Lower leg skin (tissue), 4 donors: Measurements from ENCODE around the gene CEP104. TPM values are rescaled to one million over a fixed set of nuclear protein-coding genes. Genes with fewer than 3 reads are reported as not detected.

Experiments used
- DNase-seq, 2 donors: peaks; one replicate each; pipeline ENCODE4 v3.0.0-alpha.2; 2019; ENCODE audit warnings: low spot score in 2 of 2
- H3K4me3 ChIP-seq: fragments of 200-600 bp; sonication (generic); 2 replicates; pipeline ENCODE4 v1.5.1; 2017; ENCODE audit warnings: mild to moderate bottlenecking, low read depth; ENCODE audit not compliant: poor library complexity, severe bottlenecking
- CTCF ChIP-seq, 3 donors: fragments of 450-650 bp; IDR thresholded peaks; one replicate each; pipeline ENCODE4 v1.5.1; 2016; ENCODE audit warnings: antibody characterized with exemption in 3 of 3, mild to moderate bottlenecking in 3 of 3, moderate library complexity in 2 of 3
- POLR2A ChIP-seq, 2 donors: fragments of 450-650 bp; IDR thresholded peaks; one replicate each; pipeline ENCODE4 v1.6.1; 2016 to 2017; ENCODE audit warnings: antibody characterized with exemption in 2 of 2, mild to moderate bottlenecking in 1 of 2, moderate library complexity in 1 of 2
- WGBS, 2 donors: methylation state at CpG; one replicate each; pipeline ENCODE4 v1.1.5; 2018; 5-methylcytosine and 5-hydroxymethylcytosine counted together
- intact Hi-C: fragments of 100-400 bp; cut with DNase I; formaldehyde crosslinking; loops from one replicate; pipeline ENCODE4 v1.15.0; 2023; ENCODE audit warnings: low total_unique reads
- total RNA-seq, 4 donors: library from RNA; depleted of rRNA; stranded (reverse); fragments of >200 nt; gene quantifications; one replicate each; pipeline ENCODE4 v1.1.0, GENCODE V29; 2016

The CEP104 gene
- total RNA-seq, 4 donors from 2014 or later: 24.6 to 38.9 (median 33.1) TPM

GRCh38 chr1:3820316-3820715, 36.7 kb downstream of the CEP104 start:
- WGBS, 2 donors: 83 to 88% methylated on average over 8 of the region's 8 CpGs
- intact Hi-C loops: no loop called here
- TF ChIP-seq CTCF (IDR thresholded peaks at IDR 0.05) (no peak), POLR2A (IDR thresholded peaks at IDR 0.05) (no peak)

GRCh38 chr1:3819771-3820200, 37.2 kb downstream of the CEP104 start:
- H3K4me3 ChIP-seq: no peak overlapping the region
- TF ChIP-seq POLR2A (IDR thresholded peaks at IDR 0.05) (no peak), CTCF (IDR thresholded peaks at IDR 0.05) (no peak)
- WGBS, 2 donors: 37 to 40% methylated on average over 10 of the region's 10 CpGs
- no peak for DNase-seq
- intact Hi-C loops: no loop called here

More at GRCh38 chr1:3820316-3820715, 36.7 kb downstream of the CEP104 start:
- no peak overlapping the region for H3K4me3 ChIP-seq
- no peak for DNase-seq

DNA sequence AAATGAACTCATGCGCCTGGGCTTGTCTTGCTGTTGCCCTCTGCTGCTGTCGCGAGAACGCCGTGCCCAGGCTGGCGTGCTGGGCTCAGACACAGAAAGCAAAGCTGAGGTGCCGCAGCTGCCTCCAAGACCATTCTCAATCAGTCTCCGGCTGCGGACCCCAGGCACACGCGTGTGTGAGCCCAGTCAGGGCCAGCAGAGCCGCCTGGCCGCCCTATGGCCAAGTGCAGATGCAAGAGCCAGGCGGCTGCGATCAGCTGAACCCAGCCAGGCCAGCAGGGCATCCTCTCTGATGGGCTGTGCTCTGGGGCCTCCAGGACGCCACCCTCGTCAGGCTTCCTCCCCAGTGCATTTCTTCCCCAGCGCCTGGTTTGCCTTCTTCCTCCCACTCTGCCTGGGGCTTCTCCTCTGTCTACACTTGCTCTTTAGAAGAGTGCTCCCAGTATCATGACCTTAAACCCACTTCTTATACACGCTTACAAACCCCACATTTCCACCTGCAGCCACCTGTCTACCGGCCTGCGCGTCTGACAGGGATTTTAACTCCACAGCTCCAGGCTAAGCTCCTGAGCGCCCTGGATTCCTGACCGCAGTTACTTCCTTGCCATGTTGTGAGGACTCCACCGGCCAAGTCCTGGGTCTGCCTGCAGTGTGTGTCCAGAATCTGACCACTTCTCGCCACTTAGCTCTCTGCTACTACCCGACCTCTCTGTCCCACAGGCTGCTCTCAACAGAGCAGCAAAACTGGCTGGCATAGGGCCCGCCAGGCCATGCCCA, 39.0 kb downstream of the CEP104 start:
- 91% methylated on average over 28 of the region's 28 CpGs for WGBS, 2 donors
- DNase-seq: no peak
- H3K4me3 ChIP-seq: no peak overlapping the region
- intact Hi-C loops: no loop called here
- TF ChIP-seq POLR2A (IDR thresholded peaks at IDR 0.05): no peak
- no peak for TF ChIP-seq CTCF (IDR thresholded peaks at IDR 0.05)

DNA sequence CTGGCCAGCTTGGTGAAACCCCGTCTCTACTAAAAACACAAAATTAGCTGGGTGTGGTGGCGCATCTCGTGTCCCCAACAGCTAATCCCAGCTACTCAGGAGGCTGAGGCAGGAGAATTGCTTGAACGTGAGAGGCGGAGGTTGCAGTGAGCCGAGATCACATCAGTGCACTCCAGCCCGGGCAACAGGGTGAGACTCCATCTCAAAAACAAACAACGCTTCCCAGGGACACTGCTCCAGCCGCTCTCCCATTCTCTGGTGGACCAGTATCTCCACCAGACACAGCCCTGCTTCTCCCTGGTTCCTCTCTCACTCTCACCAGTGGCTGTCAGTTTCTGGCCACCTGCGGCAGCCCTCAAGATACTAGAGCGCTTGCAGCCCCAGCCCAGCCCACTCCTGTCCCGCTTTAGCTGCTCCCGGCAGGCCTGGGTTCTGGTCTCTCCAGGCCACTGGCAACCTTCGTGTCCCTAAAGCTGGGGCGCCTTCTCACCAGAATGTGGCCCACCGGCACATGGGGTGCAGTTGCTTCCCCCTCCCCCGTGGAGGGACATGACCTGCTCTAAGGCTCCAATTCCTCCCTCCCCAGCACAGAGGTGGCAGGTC, 39.8 kb downstream of the CEP104 start:
- intact Hi-C loops: no loop called here
- 94 to 96% methylated on average over 17 of the region's 17 CpGs for WGBS, 2 donors
- DNase-seq: no peak
- no peak overlapping the region for H3K4me3 ChIP-seq
- TF ChIP-seq POLR2A (IDR thresholded peaks at IDR 0.05) (no peak), CTCF (IDR thresholded peaks at IDR 0.05) (no peak)

DNA sequence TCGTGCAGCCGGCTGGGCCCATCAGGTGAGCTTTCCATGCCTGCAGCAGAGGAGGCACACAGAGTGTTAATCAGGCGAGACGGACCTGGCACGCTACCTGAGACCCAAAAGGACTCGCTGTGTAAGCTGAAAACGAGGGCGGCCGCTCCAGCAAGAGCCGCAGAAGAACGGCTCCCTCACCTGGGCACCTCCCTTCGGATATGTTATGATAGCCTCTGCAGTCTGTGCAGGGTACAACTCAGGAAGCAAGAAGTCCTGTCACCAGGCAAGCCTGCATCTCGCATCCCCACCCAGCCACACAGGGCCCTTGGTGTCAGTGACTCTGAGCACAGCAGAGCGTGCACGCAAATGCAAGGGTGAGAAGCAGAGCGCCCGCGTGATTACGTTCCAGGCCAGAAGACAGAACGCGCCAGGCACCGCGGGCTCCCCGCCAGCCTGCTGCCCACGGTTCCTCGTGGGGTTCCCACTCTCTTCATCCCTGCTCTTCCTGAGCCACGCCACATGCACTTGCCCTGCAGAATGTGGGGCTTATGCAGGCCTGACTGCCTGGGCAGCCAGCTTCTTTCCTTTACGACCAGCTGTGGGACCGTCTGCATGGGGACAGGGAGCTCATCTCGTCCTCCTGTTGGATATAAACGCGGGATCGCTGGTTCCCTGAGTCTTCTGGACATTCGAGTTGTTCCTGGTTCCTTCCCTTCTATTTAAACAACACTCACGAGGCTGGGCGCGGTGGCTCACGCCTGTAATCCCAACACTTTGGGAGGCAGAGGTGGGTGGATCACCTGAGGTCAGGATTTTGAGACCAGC, 40.5 kb downstream of the CEP104 start:
- no peak overlapping the region for H3K4me3 ChIP-seq
- WGBS, 2 donors: 91% methylated on average over 35 to 38 of the region's 38 CpGs
- intact Hi-C loops: no loop called here
- no peak for DNase-seq
- TF ChIP-seq POLR2A (IDR thresholded peaks at IDR 0.05) (no peak), CTCF (IDR thresholded peaks at IDR 0.05) (no peak)
